NCI-H2196 (cell line): Measurements from ENCODE around the gene DDX24.
"Not testable (repeated sequence)": the region's sequence is repeated elsewhere in the genome, so short reads cannot be mapped to it uniquely, and the experiment has no call there.

Source experiments
- DNase-seq: peaks from one replicate; lab custom pipeline; 2025; ENCODE audit not compliant: unreplicated experiment; lab: John Stamatoyannopoulos, UW

The DDX24 gene

DNA sequence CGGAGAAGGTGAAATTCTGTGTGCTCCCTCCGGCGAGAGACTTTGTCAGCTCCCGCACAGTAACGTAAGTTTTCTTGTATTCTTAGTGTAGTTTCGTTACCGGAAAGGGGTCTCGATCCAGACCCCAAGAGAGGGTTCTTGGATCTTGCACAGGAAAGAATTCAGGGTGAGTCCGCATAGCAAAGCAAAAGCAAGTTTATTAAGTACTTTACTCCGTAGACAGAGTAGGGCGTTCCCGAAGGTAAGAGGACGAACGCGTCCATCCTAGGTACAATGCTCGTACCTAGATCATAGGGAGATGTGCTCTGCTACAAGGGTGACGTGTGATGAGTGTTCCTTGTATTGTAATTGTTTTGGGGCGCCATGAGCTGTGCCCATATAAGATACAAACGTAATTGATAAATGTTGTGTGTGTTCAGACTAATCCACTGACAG lies 401 bp upstream of the DDX24 start:
- DNase-seq = no peak

GRCh38 chr14:94079891-94080620 lies 946 bp downstream of the DDX24 start:
- peak; percentile 5 for DNase-seq

GRCh38 chr14:94077823-94078222 lies 3.2 kb downstream of the DDX24 start:
- DNase-seq = no peak

- DNase-seq = no peak
These were observed 3.7 kb downstream of the DDX24 start for GRCh38 chr14:94077111-94077821.

- DNase-seq = no peak
These were observed 6.0 kb downstream of the DDX24 start for GRCh38 chr14:94075008-94075407.

DNA sequence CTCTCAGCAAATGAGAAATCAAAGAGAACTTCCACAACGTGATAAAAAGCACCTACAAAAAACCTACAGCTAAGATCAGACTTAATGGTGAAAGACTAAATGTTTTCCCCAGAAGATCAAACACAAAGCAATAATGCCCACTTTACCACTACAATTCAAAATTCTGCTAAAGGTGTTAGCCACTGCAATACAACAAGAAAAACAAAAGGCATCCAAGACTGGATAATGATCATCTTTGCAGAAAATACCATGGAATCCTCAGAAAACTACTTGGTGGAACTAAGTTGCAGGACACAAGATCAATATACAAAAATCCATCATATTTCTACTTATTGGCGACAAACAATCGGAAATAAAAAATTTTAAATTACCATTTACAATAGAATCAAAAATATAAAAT lies 6.5 kb downstream of the DDX24 start:
- no peak for DNase-seq

DNA sequence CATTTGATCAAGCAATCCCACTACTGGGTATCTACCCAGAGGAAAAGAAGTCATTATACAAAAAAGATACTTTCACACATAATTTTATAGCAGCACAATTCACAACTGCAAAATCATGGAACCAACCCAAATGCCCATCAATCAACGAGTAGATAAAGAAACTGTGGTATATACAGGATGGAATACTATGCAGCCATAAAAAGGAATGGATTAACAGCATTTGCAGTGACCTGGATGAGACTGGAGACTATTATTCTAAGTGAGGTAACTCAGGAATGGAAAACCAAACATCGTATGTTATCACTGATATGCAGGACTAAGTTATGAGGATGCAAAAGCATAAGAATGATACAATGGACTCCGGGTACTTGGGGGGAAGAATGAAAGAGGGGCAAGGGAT lies 8.9 kb downstream of the DDX24 start:
- not testable (repeated sequence) for DNase-seq

DNA sequence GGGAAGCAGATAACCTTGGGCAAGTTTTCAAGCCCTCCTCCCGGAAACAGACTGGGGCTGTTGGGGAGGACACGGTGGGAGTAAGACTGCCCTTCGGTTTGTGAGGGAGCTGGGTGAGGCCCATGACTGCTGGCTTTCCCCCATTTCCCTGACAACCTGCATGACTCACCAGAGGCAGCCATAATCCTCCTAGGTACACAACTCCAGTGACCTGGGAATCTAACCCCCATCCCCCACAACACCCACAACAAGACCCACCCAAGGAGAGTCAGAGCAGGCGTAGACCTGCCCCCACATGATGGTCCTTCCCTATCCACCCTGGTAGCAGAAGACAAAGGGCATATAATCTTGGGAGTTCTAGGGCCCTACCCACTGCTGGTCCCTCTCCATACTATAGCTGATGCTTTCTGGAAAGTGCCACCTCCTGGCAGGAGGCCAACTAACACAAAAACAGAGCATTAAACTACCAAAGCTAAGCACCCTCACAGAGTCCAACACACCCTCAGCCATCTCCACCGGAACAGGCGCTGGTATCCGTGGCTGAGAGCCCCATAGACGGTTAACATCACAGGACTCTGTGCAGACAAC lies 14.8 kb downstream of the DDX24 start:
- no peak for DNase-seq

GRCh38 chr14:94062344-94062940 lies 18.6 kb downstream of the DDX24 start:
- no peak for DNase-seq

- DNase-seq = no peak
These were observed 21.0 kb downstream of the DDX24 start for GRCh38 chr14:94059998-94060397.

- DNase-seq = no peak
These were observed 22.3 kb downstream of the DDX24 start for GRCh38 chr14:94058674-94059138.

DNA sequence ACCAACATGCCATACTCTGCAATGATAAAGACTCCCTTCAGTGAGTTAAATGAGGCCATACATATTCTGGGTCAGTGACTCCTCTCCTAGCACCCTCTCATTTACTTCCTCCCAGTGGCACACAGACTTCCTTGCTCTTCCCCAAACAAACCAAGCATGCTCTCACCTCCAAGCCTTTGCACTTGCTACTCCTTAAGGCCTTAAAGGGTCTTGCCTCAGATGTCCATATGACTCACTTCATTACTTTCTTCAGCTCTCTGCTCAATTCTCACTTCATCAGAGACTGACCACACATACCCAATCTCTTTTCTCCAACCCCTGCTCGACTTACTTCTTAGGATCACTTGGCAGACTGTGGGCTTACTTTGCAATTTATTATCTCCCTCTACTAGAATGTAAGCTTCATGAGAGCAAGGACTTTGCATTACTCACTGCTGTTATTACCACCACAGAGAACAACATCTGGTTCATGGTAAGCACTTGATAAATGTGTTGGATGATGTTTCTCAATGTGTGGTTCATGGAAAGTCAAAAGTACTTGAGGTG lies 22.8 kb downstream of the DDX24 start:
- no peak for DNase-seq

- DNase-seq = no peak
These were observed 24.3 kb downstream of the DDX24 start for GRCh38 chr14:94056579-94057308.

DNA sequence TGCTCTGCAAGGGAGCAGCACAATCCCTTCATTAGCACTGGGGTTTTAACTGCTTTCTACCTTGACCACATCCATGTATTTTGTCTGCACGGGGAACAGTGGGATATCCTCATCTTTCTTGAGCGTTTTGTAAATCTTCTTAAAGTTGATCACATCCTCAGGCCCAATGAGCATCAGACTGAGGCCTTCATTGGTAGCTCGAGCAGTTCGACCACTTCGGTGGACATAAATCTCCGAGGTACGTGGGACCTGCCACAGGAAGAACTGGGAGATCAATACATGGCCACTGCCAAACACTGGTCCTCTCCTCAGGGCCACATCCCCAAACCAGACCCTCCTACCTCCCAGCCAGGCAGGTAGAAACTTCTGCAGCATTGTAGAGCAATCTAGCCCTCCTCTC lies 26.1 kb downstream of the DDX24 start:
- no peak for DNase-seq

DNA sequence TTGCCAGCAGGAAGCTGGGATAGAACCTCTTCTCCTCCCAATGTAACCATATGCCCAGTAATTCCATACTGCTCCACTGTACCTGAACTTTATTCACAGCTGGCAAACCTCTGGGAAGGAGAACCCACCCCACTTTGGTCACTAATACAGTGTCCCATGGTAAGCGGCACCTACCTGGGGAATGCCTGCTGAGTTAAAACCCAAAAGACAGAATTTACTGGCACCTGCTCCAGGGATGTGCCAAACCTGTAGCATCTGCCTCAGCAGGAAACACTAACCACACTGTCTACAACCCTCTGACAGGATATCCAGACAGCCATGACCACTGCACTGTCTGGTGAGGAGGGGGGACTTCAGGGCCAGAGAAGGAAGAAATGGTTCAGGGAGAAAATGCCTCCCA lies 26.6 kb downstream of the DDX24 start:
- no peak for DNase-seq

DNA sequence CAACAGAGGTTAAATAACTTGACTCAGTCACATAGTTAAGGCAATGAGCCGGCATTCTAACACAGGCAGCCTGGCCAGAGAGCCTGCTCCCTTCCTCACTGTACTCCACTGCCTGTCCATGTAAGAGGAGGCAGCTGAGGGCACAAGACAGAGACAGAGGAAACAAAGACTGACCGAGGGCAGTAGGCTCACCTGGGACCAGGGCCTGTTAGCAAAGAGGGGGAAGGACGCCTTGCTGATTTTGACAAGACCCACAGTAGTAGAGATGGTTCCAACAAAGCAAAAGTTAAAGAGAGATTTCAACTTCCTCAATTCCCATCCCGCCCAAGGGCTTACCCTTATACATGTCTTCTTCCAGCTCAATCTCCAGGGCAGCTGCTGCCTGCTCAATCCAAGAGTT lies 28.3 kb downstream of the DDX24 start:
- no peak for DNase-seq

DNA sequence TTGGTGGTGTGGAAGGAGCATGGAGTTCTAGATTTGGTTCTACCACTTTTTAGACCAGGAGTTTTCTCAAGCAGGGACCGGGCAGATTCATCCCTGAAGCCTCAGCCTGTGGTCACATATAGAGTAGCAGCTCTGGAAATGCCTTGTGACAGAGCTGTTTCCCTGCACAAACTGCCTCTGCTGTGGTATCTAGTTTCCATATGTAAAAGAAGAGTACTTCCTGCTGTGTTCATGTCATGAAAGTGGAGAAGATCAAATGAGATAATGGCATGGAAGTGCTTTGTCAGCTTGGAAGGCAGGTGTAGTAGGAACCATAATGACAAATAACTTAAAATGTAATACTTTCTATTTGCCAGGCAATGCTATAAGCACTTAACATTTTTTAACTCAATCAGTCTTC lies 28.8 kb downstream of the DDX24 start:
- no peak for DNase-seq

DNA sequence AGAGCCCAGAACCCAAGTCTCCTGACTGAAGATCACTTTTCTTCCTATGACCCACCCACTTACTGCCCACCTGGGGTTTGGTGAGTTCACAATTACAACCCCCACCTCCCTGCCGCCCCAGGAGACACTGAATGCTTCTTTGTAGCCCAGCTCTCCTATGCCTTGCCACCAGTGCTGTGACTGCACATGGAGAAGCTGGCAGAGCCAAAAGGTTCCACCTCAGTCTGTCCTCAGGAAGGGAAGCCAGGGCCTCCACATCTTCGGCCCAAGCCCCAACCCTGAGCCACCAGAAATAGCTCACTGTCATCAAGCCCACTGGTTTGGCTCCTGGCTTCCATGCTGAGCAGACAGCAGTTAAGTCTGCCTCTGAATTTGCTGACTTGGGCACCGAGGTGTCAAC lies 29.2 kb downstream of the DDX24 start:
- no peak for DNase-seq

GRCh38 chr14:94051115-94051514 lies 29.9 kb downstream of the DDX24 start:
- no peak for DNase-seq

DNA sequence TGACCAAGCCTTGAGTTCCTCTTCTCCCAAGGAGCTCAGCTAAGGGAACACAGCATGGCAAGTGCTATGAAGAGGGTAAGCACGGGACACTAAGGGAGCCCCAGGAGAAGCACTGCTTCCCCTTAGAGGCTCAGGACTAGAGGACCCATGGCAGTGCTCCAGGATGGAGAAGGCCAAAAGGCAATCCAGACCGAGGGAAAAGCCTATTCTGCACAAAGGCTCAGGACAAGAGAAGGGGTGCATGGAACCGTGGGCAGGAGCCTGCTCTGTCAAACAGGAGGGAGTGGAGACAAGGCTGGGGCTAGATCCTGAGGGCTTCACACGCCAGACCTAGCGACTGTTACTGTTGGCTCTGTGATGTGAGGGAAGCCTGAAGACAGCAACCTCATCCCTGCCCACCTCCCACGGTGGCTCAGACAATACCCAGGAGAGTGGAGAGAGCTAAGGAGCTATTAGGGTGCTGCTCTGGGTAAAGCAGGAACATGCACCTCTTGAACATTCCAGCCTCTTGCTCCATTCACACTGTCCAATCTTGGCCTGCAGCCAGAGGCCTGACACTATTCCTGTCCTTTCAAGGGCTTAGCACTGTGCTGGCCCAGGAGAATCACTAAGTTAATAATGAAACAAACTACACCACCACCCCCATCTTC lies 30.6 kb downstream of the DDX24 start:
- DNase-seq = no peak
